SK-N-SH (cell line): ENCODE measurements around the gene MRPS2.

Experiments used
- EP300 ChIP-seq, 2 experiments: IDR thresholded peaks; 2 replicates each; pipeline versions ENCODE4 v1.4.0 to v1.6.1; 2012; ENCODE audit warnings: borderline replicate concordance in 1 of 2, low read depth in 1 of 2, low read length in 1 of 2
- FOXM1 ChIP-seq: IDR thresholded peaks from 2 replicates; pipeline ENCODE4 v1.4.0; 2012; ENCODE audit warnings: low read depth, mild to moderate bottlenecking
- MAX ChIP-seq: IDR thresholded peaks from 2 replicates; pipeline ENCODE4 v1.4.0; 2012; ENCODE audit warnings: low read depth
- MXI1 ChIP-seq: IDR thresholded peaks from 2 replicates; pipeline ENCODE4 v1.6.1; 2012; ENCODE audit warnings: mild to moderate bottlenecking, low read depth, low read length, improper control_type of control experiment
- NFIC ChIP-seq: IDR thresholded peaks from 2 replicates; pipeline ENCODE4 v1.4.0; 2012; ENCODE audit warnings: borderline replicate concordance
- POLR2AphosphoS5 ChIP-seq: IDR thresholded peaks from 2 replicates; pipeline ENCODE4 v1.6.1; 2012; ENCODE audit warnings: low read depth, low read length
- RAD21 ChIP-seq: IDR thresholded peaks from 2 replicates; pipeline ENCODE4 v1.6.1; 2012; ENCODE audit warnings: mild to moderate bottlenecking, low read length
- RFX5 ChIP-seq: IDR thresholded peaks from 2 replicates; pipeline ENCODE4 v1.6.1; 2012; ENCODE audit warnings: mild to moderate bottlenecking, improper control_type of control experiment, low read length
- USF1 ChIP-seq: IDR thresholded peaks from 2 replicates; pipeline ENCODE4 v1.4.0; 2012; ENCODE audit warnings: low read depth, borderline replicate concordance
- TF ChIP-seq, protein P1 (sequence below): fragments of 200-600 bp; sonication (generic); IDR thresholded peaks from 2 replicates; pipeline ENCODE4 v1.6.1; 2017; ENCODE audit warnings: antibody characterized with exemption, mild to moderate bottlenecking, moderate library complexity
- TF ChIP-seq, protein P2 (sequence below): fragments of 150-350 bp; IDR thresholded peaks from 2 replicates; pipeline ENCODE4 v1.6.1; 2016; ENCODE audit warnings: mild to moderate bottlenecking, low read depth, low read length
- TF ChIP-seq, protein P3 (sequence below): IDR thresholded peaks from 2 replicates; pipeline ENCODE4 v1.4.0; 2012; ENCODE audit warnings: low read depth, borderline replicate concordance

DNA sequence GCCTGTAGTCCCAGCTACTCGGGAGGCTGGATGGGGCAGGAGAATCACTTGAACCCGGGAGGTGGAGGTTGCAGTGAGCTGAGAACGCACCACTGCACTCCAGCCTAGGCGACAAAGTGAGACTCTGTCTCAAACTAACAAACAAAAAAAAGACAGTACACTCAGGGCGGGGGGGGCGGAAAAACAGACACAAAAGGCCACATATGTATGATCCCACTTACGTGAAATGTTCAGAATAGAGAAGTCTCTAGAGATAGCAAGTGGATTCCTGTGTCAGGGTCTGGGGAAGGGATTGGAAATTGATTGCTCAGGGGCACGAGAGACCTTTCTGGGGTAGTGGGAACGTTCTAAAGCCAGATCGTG, 11.7 kb downstream of the MRPS2 start:
- TF ChIP-seq EP300 (IDR thresholded peaks at IDR 0.05; ENCODE audit: borderline replicate concordance in 1 of 2, low read depth in 1 of 2, low read length in 1 of 2) (no peak), MAX (no peak), POLR2AphosphoS5 (no peak), USF1 (no peak), RAD21 (no peak), FOXM1 (no peak), MXI1 (no peak), NFIC (no peak), RFX5 (no peak)
- TF ChIP-seq, protein P1, sequence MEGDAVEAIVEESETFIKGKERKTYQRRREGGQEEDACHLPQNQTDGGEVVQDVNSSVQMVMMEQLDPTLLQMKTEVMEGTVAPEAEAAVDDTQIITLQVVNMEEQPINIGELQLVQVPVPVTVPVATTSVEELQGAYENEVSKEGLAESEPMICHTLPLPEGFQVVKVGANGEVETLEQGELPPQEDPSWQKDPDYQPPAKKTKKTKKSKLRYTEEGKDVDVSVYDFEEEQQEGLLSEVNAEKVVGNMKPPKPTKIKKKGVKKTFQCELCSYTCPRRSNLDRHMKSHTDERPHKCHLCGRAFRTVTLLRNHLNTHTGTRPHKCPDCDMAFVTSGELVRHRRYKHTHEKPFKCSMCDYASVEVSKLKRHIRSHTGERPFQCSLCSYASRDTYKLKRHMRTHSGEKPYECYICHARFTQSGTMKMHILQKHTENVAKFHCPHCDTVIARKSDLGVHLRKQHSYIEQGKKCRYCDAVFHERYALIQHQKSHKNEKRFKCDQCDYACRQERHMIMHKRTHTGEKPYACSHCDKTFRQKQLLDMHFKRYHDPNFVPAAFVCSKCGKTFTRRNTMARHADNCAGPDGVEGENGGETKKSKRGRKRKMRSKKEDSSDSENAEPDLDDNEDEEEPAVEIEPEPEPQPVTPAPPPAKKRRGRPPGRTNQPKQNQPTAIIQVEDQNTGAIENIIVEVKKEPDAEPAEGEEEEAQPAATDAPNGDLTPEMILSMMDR, result no peak
- TF ChIP-seq, protein P2, sequence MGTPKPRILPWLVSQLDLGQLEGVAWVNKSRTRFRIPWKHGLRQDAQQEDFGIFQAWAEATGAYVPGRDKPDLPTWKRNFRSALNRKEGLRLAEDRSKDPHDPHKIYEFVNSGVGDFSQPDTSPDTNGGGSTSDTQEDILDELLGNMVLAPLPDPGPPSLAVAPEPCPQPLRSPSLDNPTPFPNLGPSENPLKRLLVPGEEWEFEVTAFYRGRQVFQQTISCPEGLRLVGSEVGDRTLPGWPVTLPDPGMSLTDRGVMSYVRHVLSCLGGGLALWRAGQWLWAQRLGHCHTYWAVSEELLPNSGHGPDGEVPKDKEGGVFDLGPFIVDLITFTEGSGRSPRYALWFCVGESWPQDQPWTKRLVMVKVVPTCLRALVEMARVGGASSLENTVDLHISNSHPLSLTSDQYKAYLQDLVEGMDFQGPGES, result no peak
- TF ChIP-seq, protein P3, sequence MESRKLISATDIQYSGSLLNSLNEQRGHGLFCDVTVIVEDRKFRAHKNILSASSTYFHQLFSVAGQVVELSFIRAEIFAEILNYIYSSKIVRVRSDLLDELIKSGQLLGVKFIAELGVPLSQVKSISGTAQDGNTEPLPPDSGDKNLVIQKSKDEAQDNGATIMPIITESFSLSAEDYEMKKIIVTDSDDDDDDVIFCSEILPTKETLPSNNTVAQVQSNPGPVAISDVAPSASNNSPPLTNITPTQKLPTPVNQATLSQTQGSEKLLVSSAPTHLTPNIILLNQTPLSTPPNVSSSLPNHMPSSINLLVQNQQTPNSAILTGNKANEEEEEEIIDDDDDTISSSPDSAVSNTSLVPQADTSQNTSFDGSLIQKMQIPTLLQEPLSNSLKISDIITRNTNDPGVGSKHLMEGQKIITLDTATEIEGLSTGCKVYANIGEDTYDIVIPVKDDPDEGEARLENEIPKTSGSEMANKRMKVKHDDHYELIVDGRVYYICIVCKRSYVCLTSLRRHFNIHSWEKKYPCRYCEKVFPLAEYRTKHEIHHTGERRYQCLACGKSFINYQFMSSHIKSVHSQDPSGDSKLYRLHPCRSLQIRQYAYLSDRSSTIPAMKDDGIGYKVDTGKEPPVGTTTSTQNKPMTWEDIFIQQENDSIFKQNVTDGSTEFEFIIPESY, result no peak
